K562 (cell line): ENCODE data around the gene LMAN2. TPM values are rescaled to one million over a fixed set of nuclear protein-coding genes. Genes with fewer than 3 reads are reported as not detected.

Experiments used
- ATF6 ChIP-seq: sonication (generic); formaldehyde crosslinking; IDR thresholded peaks from 2 replicates; pipeline ENCODE4 v1.4.0; 2020; ENCODE audit warnings: mild to moderate bottlenecking, missing genetic modification reagents
- CCAR2 ChIP-seq: fragments of 200-400 bp; formaldehyde crosslinking; IDR thresholded peaks from 2 replicates; pipeline ENCODE4 v1.6.1; 2017; ENCODE audit warnings: mild to moderate bottlenecking, low read depth, low read length
- CLOCK ChIP-seq: fragments of 250-450 bp; sonication (Bioruptor Pico); IDR thresholded peaks from 2 replicates; pipeline ENCODE4 v1.4.0; 2020; ENCODE audit warnings: mild to moderate bottlenecking, moderate library complexity, borderline replicate concordance
- DPF2 ChIP-seq: fragments of 450-650 bp; IDR thresholded peaks from 2 replicates; pipeline ENCODE4 v1.6.1; 2016
- HDAC1 ChIP-seq, 2 experiments: fragments of 450-650 bp; IDR thresholded peaks; 2 replicates each; pipeline ENCODE4 v1.6.1; 2016 to 2017; ENCODE audit warnings: inconsistent platforms in 1 of 2, mild to moderate bottlenecking in 1 of 2, moderate library complexity in 1 of 2
- IRF2 ChIP-seq: sonication (generic); formaldehyde crosslinking; IDR thresholded peaks from 2 replicates; pipeline ENCODE4 v1.8.1; 2022; ENCODE audit warnings: mild to moderate bottlenecking, missing genetic modification reagents
- MAFG ChIP-seq: fragments of 450-650 bp; conservative IDR thresholded peaks from 2 replicates; pipeline ENCODE4 v1.6.1; 2016; ENCODE audit warnings: missing genetic modification characterization, missing compliant biosample characterization
- NFE2L1 ChIP-seq: fragments of 450-650 bp; IDR thresholded peaks from 2 replicates; pipeline ENCODE4 v1.6.1; 2016; ENCODE audit warnings: missing genetic modification characterization, low read depth, mild to moderate bottlenecking, missing compliant biosample characterization, moderate library complexity, borderline replicate concordance
- NRF1 ChIP-seq, 2 experiments: fragments of 450-650 bp; IDR thresholded peaks in 1 of 2; conservative IDR thresholded peaks in 1 of 2; 2 replicates each; pipeline ENCODE4 v1.6.1; 2014; ENCODE audit warnings: mild to moderate bottlenecking in 2 of 2
- RBM22 ChIP-seq: fragments of 200-400 bp; formaldehyde crosslinking; IDR thresholded peaks from 2 replicates; pipeline ENCODE4 v1.6.1; 2018; ENCODE audit warnings: low read length, low read depth; ENCODE audit not compliant: poor library complexity, severe bottlenecking
- XRCC3 ChIP-seq: fragments of 450-650 bp; IDR thresholded peaks from 2 replicates; pipeline ENCODE4 v1.6.1; 2017; ENCODE audit warnings: mild to moderate bottlenecking, moderate library complexity
- ZBTB1 ChIP-seq: sonication (generic); formaldehyde crosslinking; IDR thresholded peaks from 2 replicates; pipeline ENCODE4 v1.8.1; 2023; ENCODE audit warnings: missing genetic modification reagents, low read depth, mild to moderate bottlenecking, borderline replicate concordance
- ZBTB8A ChIP-seq: fragments of 450-650 bp; IDR thresholded peaks from 2 replicates; pipeline ENCODE4 v1.6.1; 2018; ENCODE audit warnings: mild to moderate bottlenecking, moderate library complexity; ENCODE audit not compliant: partially characterized antibody
- ZNF124 ChIP-seq: sonication (generic); formaldehyde crosslinking; IDR thresholded peaks from 2 replicates; pipeline ENCODE4 v1.8.1; 2022; ENCODE audit warnings: missing genetic modification reagents
- polyA plus RNA-seq, 8 experiments: library from polyadenylated mRNA; depleted of rRNA in 4 of 8; stranded (reverse) in 5 of 8; unstranded in 3 of 8; fragments of >200 nt; fragmentation: Nextera tagmentation in 2 of 8; fragmentation: Illumina TruSeq in 1 of 8; extraction: Ambion mirVana in 2 of 8; extraction: Trizol in 1 of 8; gene quantifications; 2 replicates each; pipeline versions ENCODE4 v1.2.1 to v1.2.3, GENCODE V29; 2011 to 2014; ENCODE audit warnings: inconsistent platforms in 1 of 8, missing spikeins in 1 of 8
- total RNA-seq, 7 experiments: library from RNA; depleted of rRNA in 6 of 7; stranded (reverse); fragments of >200 nt in 6 of 7; fragmentation: Illumina TruSeq in 2 of 7; extraction: Trizol in 2 of 7; gene quantifications; 2 replicates each; pipeline versions ENCODE4 v1.2.1 to v1.2.3, GENCODE V29; 2011 to 2021; ENCODE audit warnings: low replicate concordance in 1 of 7
- TF ChIP-seq, protein P1 (sequence below): sonication (generic); formaldehyde crosslinking; IDR thresholded peaks from 2 replicates; pipeline ENCODE4 v1.8.1; 2023; ENCODE audit warnings: missing genetic modification reagents, mild to moderate bottlenecking, borderline replicate concordance
- TF ChIP-seq, protein P2 (sequence below), 2 experiments: IDR thresholded peaks; 2 replicates each; pipeline ENCODE4 v1.6.1; 2011; ENCODE audit warnings: borderline replicate concordance in 1 of 2, control low read depth in 1 of 2, low read depth in 1 of 2, low read length in 1 of 2, mild to moderate bottlenecking in 1 of 2, mixed read lengths in 1 of 2, moderate library complexity in 1 of 2; ENCODE audit not compliant: insufficient read depth in 1 of 2, insufficient read length in 1 of 2, poor library complexity in 1 of 2, severe bottlenecking in 1 of 2; ENCODE audit errors: extremely low read depth in 1 of 2

Gene LMAN2
- total and polyA plus RNA-seq, 9 of the 15 experiments (the other 6 are each of a cell fraction or from before 2014, with no cell fraction given): 2.7 to 254 (median 136) TPM

- TF ChIP-seq NRF1 (conservative IDR thresholded peaks at IDR 0.05 in 1 of 2, IDR thresholded peaks at IDR 0.05 in 1 of 2): peak; percentile 28 to 44; a peak in 2 of 4 replicates
- TF ChIP-seq CLOCK (CRISPR knock-in tag): no peak
- TF ChIP-seq CCAR2: no peak
- TF ChIP-seq, protein P1, sequence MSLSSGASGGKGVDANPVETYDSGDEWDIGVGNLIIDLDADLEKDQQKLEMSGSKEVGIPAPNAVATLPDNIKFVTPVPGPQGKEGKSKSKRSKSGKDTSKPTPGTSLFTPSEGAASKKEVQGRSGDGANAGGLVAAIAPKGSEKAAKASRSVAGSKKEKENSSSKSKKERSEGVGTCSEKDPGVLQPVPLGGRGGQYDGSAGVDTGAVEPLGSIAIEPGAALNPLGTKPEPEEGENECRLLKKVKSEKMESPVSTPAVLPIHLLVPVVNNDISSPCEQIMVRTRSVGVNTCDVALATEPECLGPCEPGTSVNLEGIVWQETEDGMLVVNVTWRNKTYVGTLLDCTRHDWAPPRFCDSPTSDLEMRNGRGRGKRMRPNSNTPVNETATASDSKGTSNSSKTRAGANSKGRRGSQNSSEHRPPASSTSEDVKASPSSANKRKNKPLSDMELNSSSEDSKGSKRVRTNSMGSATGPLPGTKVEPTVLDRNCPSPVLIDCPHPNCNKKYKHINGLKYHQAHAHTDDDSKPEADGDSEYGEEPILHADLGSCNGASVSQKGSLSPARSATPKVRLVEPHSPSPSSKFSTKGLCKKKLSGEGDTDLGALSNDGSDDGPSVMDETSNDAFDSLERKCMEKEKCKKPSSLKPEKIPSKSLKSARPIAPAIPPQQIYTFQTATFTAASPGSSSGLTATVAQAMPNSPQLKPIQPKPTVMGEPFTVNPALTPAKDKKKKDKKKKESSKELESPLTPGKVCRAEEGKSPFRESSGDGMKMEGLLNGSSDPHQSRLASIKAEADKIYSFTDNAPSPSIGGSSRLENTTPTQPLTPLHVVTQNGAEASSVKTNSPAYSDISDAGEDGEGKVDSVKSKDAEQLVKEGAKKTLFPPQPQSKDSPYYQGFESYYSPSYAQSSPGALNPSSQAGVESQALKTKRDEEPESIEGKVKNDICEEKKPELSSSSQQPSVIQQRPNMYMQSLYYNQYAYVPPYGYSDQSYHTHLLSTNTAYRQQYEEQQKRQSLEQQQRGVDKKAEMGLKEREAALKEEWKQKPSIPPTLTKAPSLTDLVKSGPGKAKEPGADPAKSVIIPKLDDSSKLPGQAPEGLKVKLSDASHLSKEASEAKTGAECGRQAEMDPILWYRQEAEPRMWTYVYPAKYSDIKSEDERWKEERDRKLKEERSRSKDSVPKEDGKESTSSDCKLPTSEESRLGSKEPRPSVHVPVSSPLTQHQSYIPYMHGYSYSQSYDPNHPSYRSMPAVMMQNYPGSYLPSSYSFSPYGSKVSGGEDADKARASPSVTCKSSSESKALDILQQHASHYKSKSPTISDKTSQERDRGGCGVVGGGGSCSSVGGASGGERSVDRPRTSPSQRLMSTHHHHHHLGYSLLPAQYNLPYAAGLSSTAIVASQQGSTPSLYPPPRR (CRISPR knock-in tag): no peak
- TF ChIP-seq MAFG (tag): no peak
- no peak for TF ChIP-seq RBM22
- peak; percentile 24; the same call in 1 of the 2 replicates for TF ChIP-seq DPF2
- TF ChIP-seq IRF2 (CRISPR knock-in tag): no peak; the same call in 1 of the 2 replicates
- no peak for TF ChIP-seq XRCC3
- TF ChIP-seq ATF6: no peak
- TF ChIP-seq ZBTB8A: no peak
- TF ChIP-seq, protein P2, sequence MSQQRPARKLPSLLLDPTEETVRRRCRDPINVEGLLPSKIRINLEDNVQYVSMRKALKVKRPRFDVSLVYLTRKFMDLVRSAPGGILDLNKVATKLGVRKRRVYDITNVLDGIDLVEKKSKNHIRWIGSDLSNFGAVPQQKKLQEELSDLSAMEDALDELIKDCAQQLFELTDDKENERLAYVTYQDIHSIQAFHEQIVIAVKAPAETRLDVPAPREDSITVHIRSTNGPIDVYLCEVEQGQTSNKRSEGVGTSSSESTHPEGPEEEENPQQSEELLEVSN (IDR thresholded peaks at IDR 0.05; ENCODE audit: borderline replicate concordance in 1 of 2, extremely low read depth in 1 of 2, insufficient read depth in 1 of 2, insufficient read length in 1 of 2, low read depth in 1 of 2, low read length in 1 of 2, poor library complexity in 1 of 2, severe bottlenecking in 1 of 2): no peak
- TF ChIP-seq ZNF124: no peak
- TF ChIP-seq ZBTB1 (CRISPR knock-in tag): no peak
- TF ChIP-seq HDAC1 (IDR thresholded peaks at IDR 0.05): peak in 1 of 2 experiments; percentile 32; a peak in 1 of 4 replicates
- no peak for TF ChIP-seq NFE2L1
Observed at GRCh38 chr5:177300236-177300880, 51.1 kb downstream of the LMAN2 start (continued).
